Measurements from ENCODE around the gene STARD3.

DNA sequence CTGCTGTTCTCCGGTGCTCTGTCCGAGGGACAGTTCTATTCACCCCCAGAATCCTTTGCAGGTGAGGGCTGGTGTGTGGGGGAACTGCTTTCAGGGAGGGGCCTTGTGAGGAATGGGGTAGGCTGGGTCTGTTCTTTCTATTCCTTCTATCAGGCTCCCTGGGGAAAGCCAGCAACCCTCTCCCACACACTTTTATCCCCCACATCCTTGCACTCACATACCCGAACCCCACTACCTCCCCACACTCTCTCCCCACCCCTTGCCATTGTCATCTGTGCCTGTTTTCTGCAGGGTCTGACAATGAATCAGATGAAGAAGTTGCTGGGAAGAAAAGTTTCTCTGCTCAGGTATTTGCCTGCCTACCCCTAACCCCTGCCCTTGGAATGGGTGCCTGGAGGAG, 21.8 kb downstream of the STARD3 start:
- TF ChIP-seq, protein P1, sequence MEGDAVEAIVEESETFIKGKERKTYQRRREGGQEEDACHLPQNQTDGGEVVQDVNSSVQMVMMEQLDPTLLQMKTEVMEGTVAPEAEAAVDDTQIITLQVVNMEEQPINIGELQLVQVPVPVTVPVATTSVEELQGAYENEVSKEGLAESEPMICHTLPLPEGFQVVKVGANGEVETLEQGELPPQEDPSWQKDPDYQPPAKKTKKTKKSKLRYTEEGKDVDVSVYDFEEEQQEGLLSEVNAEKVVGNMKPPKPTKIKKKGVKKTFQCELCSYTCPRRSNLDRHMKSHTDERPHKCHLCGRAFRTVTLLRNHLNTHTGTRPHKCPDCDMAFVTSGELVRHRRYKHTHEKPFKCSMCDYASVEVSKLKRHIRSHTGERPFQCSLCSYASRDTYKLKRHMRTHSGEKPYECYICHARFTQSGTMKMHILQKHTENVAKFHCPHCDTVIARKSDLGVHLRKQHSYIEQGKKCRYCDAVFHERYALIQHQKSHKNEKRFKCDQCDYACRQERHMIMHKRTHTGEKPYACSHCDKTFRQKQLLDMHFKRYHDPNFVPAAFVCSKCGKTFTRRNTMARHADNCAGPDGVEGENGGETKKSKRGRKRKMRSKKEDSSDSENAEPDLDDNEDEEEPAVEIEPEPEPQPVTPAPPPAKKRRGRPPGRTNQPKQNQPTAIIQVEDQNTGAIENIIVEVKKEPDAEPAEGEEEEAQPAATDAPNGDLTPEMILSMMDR (IDR thresholded peaks at IDR 0.05): no peak
- TF ChIP-seq, protein P2, sequence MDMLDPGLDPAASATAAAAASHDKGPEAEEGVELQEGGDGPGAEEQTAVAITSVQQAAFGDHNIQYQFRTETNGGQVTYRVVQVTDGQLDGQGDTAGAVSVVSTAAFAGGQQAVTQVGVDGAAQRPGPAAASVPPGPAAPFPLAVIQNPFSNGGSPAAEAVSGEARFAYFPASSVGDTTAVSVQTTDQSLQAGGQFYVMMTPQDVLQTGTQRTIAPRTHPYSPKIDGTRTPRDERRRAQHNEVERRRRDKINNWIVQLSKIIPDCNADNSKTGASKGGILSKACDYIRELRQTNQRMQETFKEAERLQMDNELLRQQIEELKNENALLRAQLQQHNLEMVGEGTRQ (IDR thresholded peaks at IDR 0.05): no peak
- TF ChIP-seq, protein P3, sequence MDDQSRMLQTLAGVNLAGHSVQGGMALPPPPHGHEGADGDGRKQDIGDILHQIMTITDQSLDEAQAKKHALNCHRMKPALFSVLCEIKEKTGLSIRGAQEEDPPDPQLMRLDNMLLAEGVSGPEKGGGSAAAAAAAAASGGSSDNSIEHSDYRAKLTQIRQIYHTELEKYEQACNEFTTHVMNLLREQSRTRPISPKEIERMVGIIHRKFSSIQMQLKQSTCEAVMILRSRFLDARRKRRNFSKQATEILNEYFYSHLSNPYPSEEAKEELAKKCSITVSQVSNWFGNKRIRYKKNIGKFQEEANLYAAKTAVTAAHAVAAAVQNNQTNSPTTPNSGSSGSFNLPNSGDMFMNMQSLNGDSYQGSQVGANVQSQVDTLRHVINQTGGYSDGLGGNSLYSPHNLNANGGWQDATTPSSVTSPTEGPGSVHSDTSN (IDR thresholded peaks at IDR 0.05): no peak
- TF ChIP-seq, protein P4, sequence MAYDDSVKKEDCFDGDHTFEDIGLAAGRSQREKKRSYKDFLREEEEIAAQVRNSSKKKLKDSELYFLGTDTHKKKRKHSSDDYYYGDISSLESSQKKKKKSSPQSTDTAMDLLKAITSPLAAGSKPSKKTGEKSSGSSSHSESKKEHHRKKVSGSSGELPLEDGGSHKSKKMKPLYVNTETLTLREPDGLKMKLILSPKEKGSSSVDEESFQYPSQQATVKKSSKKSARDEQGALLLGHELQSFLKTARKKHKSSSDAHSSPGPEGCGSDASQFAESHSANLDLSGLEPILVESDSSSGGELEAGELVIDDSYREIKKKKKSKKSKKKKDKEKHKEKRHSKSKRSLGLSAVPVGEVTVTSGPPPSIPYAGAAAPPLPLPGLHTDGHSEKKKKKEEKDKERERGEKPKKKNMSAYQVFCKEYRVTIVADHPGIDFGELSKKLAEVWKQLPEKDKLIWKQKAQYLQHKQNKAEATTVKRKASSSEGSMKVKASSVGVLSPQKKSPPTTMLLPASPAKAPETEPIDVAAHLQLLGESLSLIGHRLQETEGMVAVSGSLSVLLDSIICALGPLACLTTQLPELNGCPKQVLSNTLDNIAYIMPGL (CRISPR knock-in tag; IDR thresholded peaks at IDR 0.05; ENCODE audit: borderline replicate concordance): no peak
- TF ChIP-seq, protein P5, sequence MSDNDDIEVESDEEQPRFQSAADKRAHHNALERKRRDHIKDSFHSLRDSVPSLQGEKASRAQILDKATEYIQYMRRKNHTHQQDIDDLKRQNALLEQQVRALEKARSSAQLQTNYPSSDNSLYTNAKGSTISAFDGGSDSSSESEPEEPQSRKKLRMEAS (IDR thresholded peaks at IDR 0.05): no peak
- TF ChIP-seq HOXA7 (CRISPR knock-in tag; IDR thresholded peaks at IDR 0.05) (no peak), POLR2A (IDR thresholded peaks at IDR 0.05; ENCODE audit: low read length) (no peak), EP300 (IDR thresholded peaks at IDR 0.05) (no peak), BHLHE40 (IDR thresholded peaks at IDR 0.05; ENCODE audit: low read depth, low read length) (no peak)
